Chondrocyte (in vitro differentiated cells): ENCODE measurements around the gene ZBTB7B. TPM values are rescaled to one million over a fixed set of nuclear protein-coding genes. Genes with fewer than 3 reads are reported as not detected.

Experiments used
- DNase-seq: peaks from one replicate; pipeline ENCODE4 v3.0.0; 2021; ENCODE audit warnings: mixed read lengths, low spot score
- H3K27ac Mint-ChIP-seq: one replicate; pipeline ENCODE4 v1.8.0; 2021; ENCODE audit warnings: mild to moderate bottlenecking, moderate library complexity, mixed read lengths; ENCODE audit not compliant: unreplicated experiment
- H3K27me3 Mint-ChIP-seq: 2 replicates; pipeline ENCODE4 v1.8.0; 2021; ENCODE audit warnings: low read depth, mixed read lengths
- H3K36me3 Mint-ChIP-seq: 2 replicates; pipeline ENCODE4 v1.8.0; 2021; ENCODE audit warnings: low read depth, mixed read lengths
- H3K4me1 Mint-ChIP-seq: 2 replicates; pipeline ENCODE4 v1.8.0; 2021; ENCODE audit warnings: low read depth, mild to moderate bottlenecking, mixed read lengths
- H3K4me3 Mint-ChIP-seq: one replicate; pipeline ENCODE4 v1.8.0; 2021; ENCODE audit warnings: mild to moderate bottlenecking, moderate library complexity, mixed read lengths; ENCODE audit not compliant: unreplicated experiment
- H3K9me3 Mint-ChIP-seq: 2 replicates; pipeline ENCODE4 v1.8.0; 2021; ENCODE audit warnings: low read depth, mixed read lengths
- total RNA-seq: library from RNA; stranded (reverse); gene quantifications from 3 replicates; pipeline ENCODE4 v1.2.1, GENCODE V29; 2021
- TF ChIP-seq, protein P1 (sequence below): fragments of 200-600 bp; sonication (generic); IDR thresholded peaks from 2 replicates; pipeline ENCODE4 v1.5.0; 2021; ENCODE audit warnings: antibody characterized with exemption, mild to moderate bottlenecking, moderate library complexity

The ZBTB7B gene
- total RNA-seq, 1 donor from 2014 or later, result 41.1 TPM

DNA sequence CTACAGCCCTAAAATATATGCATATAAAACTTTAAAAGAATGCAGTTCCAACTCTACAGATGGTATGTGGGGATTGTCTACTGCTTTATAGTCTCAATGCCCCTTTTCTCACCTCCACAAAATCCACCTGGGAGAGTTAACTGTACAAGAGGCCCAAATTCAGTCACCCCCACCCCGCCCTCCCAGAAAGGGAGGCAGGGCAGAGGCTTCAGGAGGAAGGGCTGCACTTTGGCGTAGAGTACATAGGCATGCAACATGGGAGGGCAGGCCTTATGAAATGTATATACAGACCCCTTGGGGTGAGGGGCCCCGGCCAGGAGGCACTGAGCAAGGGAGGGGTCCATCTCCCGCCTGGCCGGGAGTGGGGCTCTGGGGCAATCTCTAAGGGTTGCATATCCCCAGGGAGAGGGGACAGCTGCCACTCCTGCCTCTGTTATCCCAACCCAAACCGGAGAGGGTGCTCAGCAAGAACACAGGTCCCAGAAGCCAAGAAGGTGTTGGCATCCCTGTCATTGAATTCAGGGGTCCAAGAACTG is 39.7 kb upstream of the ZBTB7B start:
- Mint-ChIP-seq H3K4me1 (peaks cover 37% of the 10 kb centered on the region), H3K27ac (peak overlapping the region; percentile 55), H3K36me3 (peaks cover 15% of the 10 kb centered on the region)

DNA sequence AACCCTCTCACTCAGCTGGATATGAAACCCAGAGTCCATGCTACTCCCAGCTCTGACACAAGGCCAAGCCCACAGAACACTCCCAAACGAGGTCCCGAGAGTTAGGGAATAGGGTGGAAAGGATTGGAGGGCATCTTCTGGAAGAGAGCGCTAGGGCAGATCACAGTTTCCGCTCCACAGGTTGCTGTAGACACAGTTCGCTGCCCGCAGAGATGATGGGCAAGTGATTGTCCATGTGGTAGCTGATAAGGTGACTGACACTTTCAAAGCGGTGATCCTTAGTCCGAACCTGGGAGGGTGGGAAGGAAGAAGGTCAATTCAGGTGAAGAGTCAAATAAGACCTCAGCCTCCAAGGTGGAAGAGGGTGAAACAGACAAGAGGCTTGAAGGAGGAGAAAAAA is 39.0 kb upstream of the ZBTB7B start:
- peaks cover 45% of the 10 kb centered on the region for H3K4me1 Mint-ChIP-seq
- TF ChIP-seq, protein P1, sequence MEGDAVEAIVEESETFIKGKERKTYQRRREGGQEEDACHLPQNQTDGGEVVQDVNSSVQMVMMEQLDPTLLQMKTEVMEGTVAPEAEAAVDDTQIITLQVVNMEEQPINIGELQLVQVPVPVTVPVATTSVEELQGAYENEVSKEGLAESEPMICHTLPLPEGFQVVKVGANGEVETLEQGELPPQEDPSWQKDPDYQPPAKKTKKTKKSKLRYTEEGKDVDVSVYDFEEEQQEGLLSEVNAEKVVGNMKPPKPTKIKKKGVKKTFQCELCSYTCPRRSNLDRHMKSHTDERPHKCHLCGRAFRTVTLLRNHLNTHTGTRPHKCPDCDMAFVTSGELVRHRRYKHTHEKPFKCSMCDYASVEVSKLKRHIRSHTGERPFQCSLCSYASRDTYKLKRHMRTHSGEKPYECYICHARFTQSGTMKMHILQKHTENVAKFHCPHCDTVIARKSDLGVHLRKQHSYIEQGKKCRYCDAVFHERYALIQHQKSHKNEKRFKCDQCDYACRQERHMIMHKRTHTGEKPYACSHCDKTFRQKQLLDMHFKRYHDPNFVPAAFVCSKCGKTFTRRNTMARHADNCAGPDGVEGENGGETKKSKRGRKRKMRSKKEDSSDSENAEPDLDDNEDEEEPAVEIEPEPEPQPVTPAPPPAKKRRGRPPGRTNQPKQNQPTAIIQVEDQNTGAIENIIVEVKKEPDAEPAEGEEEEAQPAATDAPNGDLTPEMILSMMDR, result no peak
- no peaks in the 10 kb centered on the region for H3K9me3 Mint-ChIP-seq
- H3K27ac Mint-ChIP-seq, result peak overlapping the region; percentile 55
- no peaks in the 10 kb centered on the region for H3K27me3 Mint-ChIP-seq
- H3K4me3 Mint-ChIP-seq, result no peak overlapping the region
- DNase-seq, result peak; percentile 26
- H3K36me3 Mint-ChIP-seq, result peaks cover 19% of the 10 kb centered on the region

More for the DNA sequence above, 39.7 kb upstream of the ZBTB7B start:
- Mint-ChIP-seq H3K4me3 (peak overlapping the region; percentile 78), H3K27me3 (no peaks in the 10 kb centered on the region), H3K9me3 (no peaks in the 10 kb centered on the region)
- DNase-seq, result peak; percentile 78
- TF ChIP-seq, protein P1, result no peak

DNA sequence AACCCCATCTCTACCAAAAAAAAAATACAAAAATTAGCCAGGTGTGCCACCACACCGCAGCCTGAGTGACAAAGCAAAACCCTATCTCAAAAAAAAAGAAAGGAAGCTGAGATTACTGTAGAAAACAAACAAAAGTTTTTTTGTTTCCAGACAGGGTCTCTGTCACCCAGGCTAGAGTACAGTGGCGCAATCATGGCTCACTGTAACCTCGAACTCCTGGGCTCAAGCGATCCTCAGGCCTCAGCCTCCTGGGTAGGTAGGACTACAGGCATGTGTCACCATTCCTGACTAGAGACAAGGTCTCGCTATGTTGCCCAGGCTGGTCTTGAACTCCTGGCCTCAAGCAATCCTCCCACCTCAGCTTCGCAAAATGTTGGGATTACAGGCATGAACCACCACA is 38.2 kb upstream of the ZBTB7B start:
- DNase-seq, result no peak
- Mint-ChIP-seq H3K36me3 (peaks cover 20% of the 10 kb centered on the region), H3K4me1 (peaks cover 52% of the 10 kb centered on the region), H3K27ac (no peak overlapping the region), H3K27me3 (no peaks in the 10 kb centered on the region), H3K4me3 (no peak overlapping the region), H3K9me3 (no peaks in the 10 kb centered on the region)
- TF ChIP-seq, protein P1, result no peak

DNA sequence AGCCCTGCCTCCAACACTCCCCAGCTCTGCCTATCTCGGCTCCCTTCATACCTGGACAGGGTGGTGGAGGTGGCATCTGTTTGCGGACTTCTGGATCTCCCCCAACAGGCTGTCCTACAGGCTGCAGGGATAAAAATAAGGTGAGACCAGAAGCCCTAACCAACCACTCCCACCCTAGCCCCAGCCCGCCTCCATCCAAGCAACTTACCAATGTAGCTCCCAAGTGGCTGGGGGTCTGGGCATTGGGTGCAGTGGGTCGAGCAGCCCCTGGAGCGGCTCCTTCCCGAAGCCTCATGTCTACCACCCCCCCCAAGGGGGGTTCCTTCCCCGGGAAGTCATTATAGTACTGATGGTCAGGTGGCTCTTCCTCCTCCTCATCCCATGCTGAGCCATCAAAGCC is 36.5 kb upstream of the ZBTB7B start:
- peaks cover 22% of the 10 kb centered on the region for H3K36me3 Mint-ChIP-seq
- H3K4me1 Mint-ChIP-seq, result peaks cover 54% of the 10 kb centered on the region
- TF ChIP-seq, protein P1, result no peak
- peak overlapping the region; percentile 36 for H3K27ac Mint-ChIP-seq
- H3K27me3 Mint-ChIP-seq, result no peaks in the 10 kb centered on the region
- no peak overlapping the region for H3K4me3 Mint-ChIP-seq
- H3K9me3 Mint-ChIP-seq, result no peaks in the 10 kb centered on the region
- peak; percentile 33 for DNase-seq

DNA sequence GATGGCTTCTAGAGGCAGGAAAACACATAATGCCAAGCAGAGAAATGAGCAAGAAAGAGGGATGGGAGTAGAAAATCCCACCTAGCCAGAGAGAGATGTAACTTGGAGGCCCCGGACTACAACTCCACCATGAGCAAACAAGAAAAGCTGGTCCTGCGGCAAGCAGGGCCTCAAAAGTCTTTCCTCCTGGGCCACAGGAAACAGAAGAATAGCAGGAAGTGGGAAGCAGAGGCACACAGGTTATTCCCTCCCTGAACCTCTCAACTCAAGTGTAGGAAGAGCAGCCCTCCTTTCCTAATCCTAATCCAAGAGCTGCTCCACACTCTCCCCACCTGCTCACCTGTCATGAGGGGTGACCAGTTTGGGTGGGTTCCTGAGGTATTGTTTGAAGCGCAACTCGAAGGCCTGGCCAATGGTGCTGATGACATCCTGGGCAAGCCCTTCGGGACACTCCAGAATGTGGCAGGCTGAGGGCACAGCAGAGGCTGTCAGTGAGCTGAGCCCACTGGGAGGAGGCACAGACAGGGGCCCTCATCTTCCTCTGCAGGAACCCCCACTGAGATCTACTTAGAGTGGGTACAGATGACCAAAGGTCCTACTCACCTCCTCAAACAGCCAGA is 35.2 kb upstream of the ZBTB7B start:
- Mint-ChIP-seq H3K4me3 (no peak overlapping the region), H3K36me3 (peaks cover 22% of the 10 kb centered on the region), H3K27me3 (no peaks in the 10 kb centered on the region), H3K9me3 (no peaks in the 10 kb centered on the region), H3K4me1 (peaks cover 61% of the 10 kb centered on the region), H3K27ac (peak overlapping the region; percentile 22)
- TF ChIP-seq, protein P1, result no peak
- no peak for DNase-seq
